NCI-H1417 treated with DMSO at 0.1 percent for 48 hours (cell line): ENCODE measurements around the gene PRRG4.
"Not testable (repeated sequence)": the region's sequence is repeated elsewhere in the genome, so short reads cannot be mapped to it uniquely, and the experiment has no call there.

Source experiments
- DNase-seq: peaks from one replicate; lab custom pipeline; 2025; lab: John Stamatoyannopoulos, UW

PRRG4 gene

GRCh38 chr11:32885556-32885955 is 55.8 kb downstream of the PRRG4 start:
- no peak for DNase-seq

DNA sequence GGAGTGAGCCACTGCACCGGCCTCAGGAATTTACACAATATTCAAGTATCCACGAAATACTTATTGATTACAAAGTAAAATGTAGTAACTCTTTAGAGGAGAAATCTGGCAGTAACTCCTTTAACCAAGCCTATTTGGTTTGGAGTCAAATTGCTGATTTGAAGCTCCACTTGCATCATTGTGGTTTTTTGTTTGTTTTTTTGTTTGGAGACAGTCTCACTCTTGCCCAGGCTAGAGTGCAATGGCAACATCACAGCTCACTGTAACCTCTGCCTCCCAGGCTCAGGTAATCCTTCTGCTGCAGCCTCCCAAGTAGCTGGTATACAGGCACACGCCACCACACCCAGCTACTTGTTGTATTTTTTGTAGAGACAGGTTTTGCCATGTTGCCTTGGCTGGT is 56.5 kb downstream of the PRRG4 start:
- DNase-seq = no peak

DNA sequence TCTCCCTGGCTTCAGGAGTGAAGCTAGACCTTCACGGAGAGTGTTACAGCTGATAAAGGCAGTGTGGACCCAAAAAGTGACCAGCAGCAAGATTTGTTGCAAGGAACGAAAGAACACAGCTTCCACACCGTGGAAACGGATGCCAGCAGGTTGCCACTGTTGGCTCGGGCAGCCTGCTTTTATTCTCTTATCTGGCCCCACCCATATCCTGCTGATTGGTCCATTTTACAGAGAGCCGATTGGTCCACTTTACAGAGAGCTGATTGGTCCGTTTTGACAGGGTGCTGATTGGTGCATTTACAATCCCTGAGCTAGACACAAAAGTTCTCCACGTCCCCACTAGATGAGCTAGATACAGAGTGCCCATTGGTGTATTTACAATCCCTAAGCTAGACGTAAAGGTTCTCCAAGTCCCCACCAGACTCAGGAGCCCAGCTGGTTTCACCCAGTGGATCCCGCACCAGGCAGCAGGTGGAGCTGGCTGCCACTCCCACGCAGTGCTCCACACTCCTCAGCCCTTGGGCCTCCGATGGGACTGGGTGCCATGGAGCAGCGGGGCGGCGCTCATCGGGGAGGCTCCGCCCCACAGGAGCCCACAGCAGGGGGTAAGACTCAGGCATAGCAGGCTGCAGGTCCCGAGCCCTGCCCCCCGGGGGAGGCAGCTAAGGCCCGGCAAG is 58.1 kb downstream of the PRRG4 start:
- not testable (repeated sequence) for DNase-seq

- not testable (repeated sequence) for DNase-seq
These were observed 58.6 kb downstream of the PRRG4 start for GRCh38 chr11:32888384-32888710.

GRCh38 chr11:32888805-32889204 is 59.1 kb downstream of the PRRG4 start:
- no peak for DNase-seq

DNA sequence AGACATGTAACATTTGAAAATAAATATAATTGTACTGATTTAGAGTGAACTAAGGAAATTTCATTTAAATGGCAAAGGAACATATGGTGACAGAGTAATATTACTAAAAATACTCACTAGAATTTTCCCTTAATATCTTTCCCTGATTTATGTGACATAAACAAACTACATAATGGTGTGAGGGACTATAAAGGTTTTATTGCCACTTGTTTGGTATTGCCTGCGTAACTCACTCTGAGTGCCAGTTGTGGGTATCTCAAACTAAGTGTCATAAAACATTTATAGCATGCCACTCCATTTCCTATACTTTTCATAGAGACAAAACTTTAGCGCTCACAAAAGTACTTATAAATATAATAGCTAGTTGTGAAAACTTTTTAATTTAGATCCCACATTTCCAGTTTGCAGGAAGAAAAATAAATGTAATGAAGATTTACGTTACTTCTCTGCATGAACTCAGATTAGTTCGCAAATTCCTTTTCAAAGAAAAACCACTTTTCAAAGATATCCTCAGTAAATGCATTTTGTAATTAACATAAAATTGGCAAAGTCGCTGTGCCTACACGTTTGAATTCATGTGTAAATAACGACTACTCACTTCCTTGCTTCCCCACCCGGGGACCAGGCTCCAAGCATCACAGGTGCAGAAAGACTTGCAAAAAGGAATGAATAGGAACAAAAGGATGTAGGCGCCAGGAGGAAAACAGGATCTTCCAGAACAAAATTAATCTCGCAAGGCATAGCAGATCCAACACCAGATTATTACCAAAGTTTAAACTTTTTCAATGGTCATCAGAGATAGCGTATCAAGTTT is 61.3 kb downstream of the PRRG4 start:
- DNase-seq = peak; percentile 81

GRCh38 chr11:32891657-32892354 is 62.1 kb downstream of the PRRG4 start:
- DNase-seq = peak; percentile 81

- DNase-seq = no peak
These were observed 62.8 kb downstream of the PRRG4 start, which contains the start of gene QSER1 for GRCh38 chr11:32892355-32893092. TSS of gene QSER1 (plus strand) at chr11:32892811. CDS start at chr11:32893126, 315 bp downstream.

DNA sequence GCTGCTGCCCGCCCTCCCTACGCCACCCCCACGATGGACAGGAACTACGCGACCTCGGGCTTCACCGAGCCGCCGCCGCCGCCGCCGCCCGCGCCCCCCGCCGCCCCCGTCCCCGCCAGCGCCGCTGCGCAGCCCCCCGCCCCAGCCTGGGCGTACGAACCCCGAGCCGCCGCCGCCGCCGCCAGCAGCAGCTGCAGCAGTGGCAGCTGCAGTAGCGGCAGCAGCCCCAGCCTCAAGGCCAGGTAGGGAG is 63.3 kb downstream of the PRRG4 start:
- no peak for DNase-seq

DNA sequence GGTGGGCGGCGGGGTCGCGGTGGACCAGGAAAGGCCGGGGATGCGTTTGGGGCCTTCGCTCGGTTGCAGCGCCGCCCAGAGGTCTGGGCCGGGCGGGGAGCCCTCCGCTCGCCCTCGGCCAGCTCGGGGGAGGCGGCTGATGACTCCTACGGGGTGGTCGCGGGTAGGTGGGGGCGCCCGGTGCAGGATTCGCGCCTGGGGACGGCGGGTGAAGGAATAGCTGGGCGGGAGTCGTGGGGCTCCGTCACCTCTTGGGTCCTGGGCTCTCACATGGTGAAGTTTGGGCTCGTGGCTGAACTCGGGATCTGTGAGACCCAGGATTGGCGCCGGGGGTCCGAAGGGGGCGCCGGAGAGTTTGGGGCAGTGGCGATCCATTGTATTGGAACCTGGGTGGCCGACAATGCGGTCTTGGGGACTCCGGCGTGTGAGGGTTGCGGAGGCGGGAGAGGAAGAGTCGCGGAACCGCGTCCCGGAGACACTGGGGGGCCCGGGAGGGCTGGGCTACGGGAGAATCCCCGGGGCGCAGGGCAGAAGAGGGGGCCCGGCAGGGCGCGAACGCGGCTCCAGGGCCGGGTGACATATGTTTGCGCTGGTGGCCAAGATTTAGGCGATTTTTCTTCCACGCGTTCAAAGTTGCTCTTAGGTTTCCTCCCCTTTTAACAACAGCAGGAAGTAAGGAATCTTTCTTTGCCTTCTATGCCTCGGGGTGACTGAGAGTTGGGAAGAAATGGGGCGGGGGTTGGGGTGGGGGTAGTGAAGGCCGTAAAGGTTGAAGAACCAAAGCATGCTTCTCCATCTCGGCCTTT is 63.8 kb downstream of the PRRG4 start:
- no peak for DNase-seq

DNA sequence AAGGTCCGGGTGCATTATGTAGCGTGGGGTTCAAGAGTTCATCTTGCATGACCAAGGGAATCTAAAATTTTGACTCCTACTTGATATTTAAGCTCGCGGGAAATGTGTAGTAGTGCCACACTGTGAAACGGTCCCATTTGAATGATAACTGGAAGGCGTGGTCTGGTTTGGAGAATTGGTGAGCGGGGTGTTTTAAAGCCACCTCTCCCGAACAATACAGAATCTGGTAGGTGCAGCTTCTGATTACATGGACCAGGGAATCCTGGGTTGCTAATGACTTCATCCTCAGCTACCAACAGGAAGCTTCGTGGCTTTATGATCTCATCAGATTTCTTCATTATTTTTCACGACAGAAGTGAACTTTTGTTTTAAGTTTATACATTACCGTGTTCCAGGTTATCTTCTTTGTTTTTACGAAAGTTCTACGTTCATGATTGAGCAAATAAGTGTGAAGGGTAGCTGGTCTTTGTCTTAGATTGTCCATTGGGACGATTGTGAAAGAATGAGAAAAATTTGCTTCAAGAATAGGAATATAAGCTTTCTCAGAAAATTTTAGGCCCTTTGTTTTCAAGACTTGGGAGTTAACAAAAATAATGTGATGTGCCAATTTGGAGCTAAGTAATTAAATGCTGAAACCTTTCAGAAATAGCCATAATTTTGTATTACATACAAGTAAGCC is 64.6 kb downstream of the PRRG4 start:
- DNase-seq = peak; percentile 44

- no peak for DNase-seq
These were observed 65.2 kb downstream of the PRRG4 start for GRCh38 chr11:32894921-32895320.

DNA sequence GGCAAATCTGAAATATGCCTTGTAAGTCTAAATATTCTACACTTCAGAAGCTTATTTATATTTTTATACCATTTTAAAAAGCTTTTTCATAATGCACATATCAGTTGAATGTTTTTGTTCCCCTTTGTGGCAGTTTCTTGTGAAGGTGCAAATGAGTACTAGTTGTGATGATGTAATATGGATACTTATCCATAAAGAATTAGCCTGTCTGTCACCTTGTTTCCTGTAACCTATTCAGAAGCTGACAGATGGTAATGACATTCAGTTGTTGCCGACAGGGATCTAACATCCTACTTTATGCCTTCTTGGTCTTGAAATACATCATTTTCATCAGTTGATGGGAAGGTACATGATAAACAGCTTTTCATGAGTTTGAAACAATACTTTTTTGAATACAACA is 65.7 kb downstream of the PRRG4 start:
- DNase-seq = no peak

- no peak for DNase-seq
These were observed 67.4 kb downstream of the PRRG4 start for GRCh38 chr11:32897103-32897502.

- no peak for DNase-seq
These were observed 69.7 kb downstream of the PRRG4 start for GRCh38 chr11:32899438-32899837.

DNA sequence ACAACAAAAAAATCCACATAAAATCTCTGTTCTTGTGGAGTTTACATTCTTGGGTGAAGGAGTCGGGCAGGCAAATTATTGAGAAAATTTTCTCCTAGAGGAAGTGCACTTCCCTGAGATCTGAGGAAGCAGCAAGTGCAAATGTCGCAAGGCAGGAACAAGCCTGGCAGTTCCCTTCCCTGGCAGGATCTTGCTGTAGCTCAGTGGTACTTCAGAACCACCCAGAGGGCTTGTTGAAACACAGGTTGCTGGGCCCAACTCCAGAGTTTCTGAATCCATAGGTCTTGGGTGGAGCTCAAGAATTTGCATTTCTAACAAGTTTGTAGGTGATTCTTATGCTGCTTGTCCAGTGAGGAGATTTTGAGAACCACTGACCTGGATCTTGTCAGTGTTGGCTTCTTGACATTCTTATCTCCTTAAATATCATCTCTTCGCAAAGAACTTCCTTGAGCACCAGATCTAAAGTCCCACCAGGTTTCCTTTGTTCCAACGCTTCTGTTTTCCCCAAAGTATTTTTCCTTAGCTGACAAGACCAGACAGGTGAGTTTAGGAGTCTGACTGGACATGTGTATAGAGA is 72.5 kb downstream of the PRRG4 start:
- no peak for DNase-seq

DNA sequence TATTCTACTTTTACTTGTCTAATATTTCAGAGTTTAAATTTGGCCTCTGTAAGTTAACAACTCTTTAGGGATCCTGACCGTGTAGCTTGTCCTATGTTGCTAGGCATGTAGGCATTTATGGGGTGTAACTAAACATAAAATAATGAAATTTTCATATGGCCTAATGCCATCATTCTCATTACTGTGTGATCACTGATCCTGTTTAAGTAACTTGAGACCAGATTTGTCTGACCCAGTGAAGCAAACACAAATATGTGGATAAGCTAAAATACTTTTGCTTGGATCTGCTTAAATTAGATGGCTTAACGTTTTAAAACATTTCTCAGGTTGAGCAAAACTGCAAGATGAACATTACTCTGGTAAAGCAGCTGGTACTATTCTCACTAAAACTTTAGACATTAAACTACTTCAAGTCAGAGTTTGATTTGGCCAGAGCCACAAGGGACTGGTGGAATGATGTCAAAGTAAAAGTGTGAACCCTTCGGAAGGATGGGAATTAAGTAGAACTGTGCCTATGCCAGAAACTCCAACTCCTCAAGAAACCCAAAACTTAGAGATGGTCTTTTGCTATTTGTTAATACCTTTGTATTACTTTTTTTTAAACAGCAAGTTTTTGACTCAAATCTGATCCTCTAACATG is 75.4 kb downstream of the PRRG4 start:
- DNase-seq = no peak
